Measurements from ENCODE around the gene FKBP2. TPM values are rescaled to one million over a fixed set of nuclear protein-coding genes. Genes with fewer than 3 reads are reported as not detected.

Gene FKBP2
- total and polyA plus RNA-seq, 4 donors, result 60.8 to 241 (median 124) TPM

- peak overlapping the region; percentile 98 for H3K27ac ChIP-seq (ENCODE audit: low read depth in 1 of 2, low read length in 2 of 2)
- no peak for DNase-seq (ENCODE audit: low spot score)
- no peaks in the 10 kb centered on the region for H3K9me3 ChIP-seq (ENCODE audit: control insufficient read depth in 4 of 4, low read length in 3 of 4)
- no peak overlapping the region for H3K9ac ChIP-seq (ENCODE audit: low read depth in 1 of 2, low read length in 2 of 2)
- no peak overlapping the region for H3K4me3 ChIP-seq (ENCODE audit: low read depth in 1 of 3, low read length in 3 of 3)
- TF ChIP-seq ZBTB33 (IDR thresholded peaks at IDR 0.05) (no peak), HNF4A (conservative IDR thresholded peaks at IDR 0.05) (no peak), NR2F2 (IDR thresholded peaks at IDR 0.05) (no peak), FOXA1 (IDR thresholded peaks at IDR 0.05) (no peak), SP1 (IDR thresholded peaks at IDR 0.05) (no peak), EGR1 (IDR thresholded peaks at IDR 0.05; ENCODE audit: low read depth in 2 of 2) (no peak), RAD21 (IDR thresholded peaks at IDR 0.05) (no peak), FOXA2 (IDR thresholded peaks at IDR 0.05) (no peak), REST (IDR thresholded peaks at IDR 0.05) (no peak), JUND (IDR thresholded peaks at IDR 0.05) (no peak), TAF1 (conservative IDR thresholded peaks at IDR 0.05) (no peak), YY1 (IDR thresholded peaks at IDR 0.05) (no peak), GABPA (IDR thresholded peaks at IDR 0.05 in 1 of 2, conservative IDR thresholded peaks at IDR 0.05 in 1 of 2) (no peak), MAX (IDR thresholded peaks at IDR 0.05) (no peak), ATF3 (IDR thresholded peaks at IDR 0.05) (no peak), CTCF (IDR thresholded peaks at IDR 0.05; ENCODE audit: low read depth, low read length, missing input control) (no peak), HNF4G (IDR thresholded peaks at IDR 0.05) (no peak), RXRA (IDR thresholded peaks at IDR 0.05) (no peak)
- WGBS, result 80% methylated on average over 27 of the region's 27 CpGs
- H3K36me3 ChIP-seq (ENCODE audit: control insufficient read depth in 4 of 4, insufficient read depth in 3 of 4, low read depth in 1 of 4, low read length in 3 of 4), result peaks cover 0 to 9% (median 2%) of the 10 kb centered on the region in 4 donors
- peaks cover 5 to 27% (median 20%) of the 10 kb centered on the region in 4 donors for H3K4me1 ChIP-seq (ENCODE audit: control insufficient read depth in 4 of 4, insufficient read depth in 4 of 4, low read length in 3 of 4)
- no peaks in the 10 kb centered on the region for H3K27me3 ChIP-seq (ENCODE audit: control insufficient read depth in 4 of 4, insufficient read depth in 4 of 4, low read length in 3 of 4)
Observed at GRCh38 chr11:64267207-64267945, 26.5 kb downstream of the FKBP2 start.

Data from liver (tissue), 9 donors.